Gastroesophageal sphincter (tissue), 3 donors: Measurements from ENCODE around the gene COX19.
"Not testable (repeated sequence)": the region's sequence is repeated elsewhere in the genome, so short reads cannot be mapped to it uniquely, and the experiment has no call there.

ENCODE experiments used
- POLR2A ChIP-seq, 2 donors: fragments of 450-650 bp; IDR thresholded peaks; one replicate each; pipeline ENCODE4 v1.6.1; 2017; ENCODE audit warnings: antibody characterized with exemption in 2 of 2, mild to moderate bottlenecking in 2 of 2, moderate library complexity in 1 of 2
- POLR2AphosphoS5 ChIP-seq: sonication (generic); formaldehyde crosslinking; IDR thresholded peaks from one replicate; pipeline ENCODE4 v1.6.1; 2017; ENCODE audit warnings: antibody characterized with exemption
- TF ChIP-seq, protein P1 (sequence below), 4 experiments: fragments of 200-600 bp in 2 of 4; fragments of 450-650 bp in 2 of 4; sonication (generic) in 1 of 4; IDR thresholded peaks; one replicate each; pipeline ENCODE4 v1.5.1; 2017 to 2019; ENCODE audit warnings: antibody characterized with exemption in 4 of 4, mild to moderate bottlenecking in 2 of 4, moderate library complexity in 2 of 4

GRCh38 chr7:943793-944192 is 31.6 kb downstream of the COX19 start:
- not testable (repeated sequence) for TF ChIP-seq POLR2A (IDR thresholded peaks at IDR 0.05); POLR2AphosphoS5
- TF ChIP-seq, protein P1, sequence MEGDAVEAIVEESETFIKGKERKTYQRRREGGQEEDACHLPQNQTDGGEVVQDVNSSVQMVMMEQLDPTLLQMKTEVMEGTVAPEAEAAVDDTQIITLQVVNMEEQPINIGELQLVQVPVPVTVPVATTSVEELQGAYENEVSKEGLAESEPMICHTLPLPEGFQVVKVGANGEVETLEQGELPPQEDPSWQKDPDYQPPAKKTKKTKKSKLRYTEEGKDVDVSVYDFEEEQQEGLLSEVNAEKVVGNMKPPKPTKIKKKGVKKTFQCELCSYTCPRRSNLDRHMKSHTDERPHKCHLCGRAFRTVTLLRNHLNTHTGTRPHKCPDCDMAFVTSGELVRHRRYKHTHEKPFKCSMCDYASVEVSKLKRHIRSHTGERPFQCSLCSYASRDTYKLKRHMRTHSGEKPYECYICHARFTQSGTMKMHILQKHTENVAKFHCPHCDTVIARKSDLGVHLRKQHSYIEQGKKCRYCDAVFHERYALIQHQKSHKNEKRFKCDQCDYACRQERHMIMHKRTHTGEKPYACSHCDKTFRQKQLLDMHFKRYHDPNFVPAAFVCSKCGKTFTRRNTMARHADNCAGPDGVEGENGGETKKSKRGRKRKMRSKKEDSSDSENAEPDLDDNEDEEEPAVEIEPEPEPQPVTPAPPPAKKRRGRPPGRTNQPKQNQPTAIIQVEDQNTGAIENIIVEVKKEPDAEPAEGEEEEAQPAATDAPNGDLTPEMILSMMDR (IDR thresholded peaks at IDR 0.05), result not testable (repeated sequence)
